Measurements from ENCODE around the gene PIK3CD.

The PIK3CD gene

GRCh38 chr1:9716404-9717192 is 65.1 kb downstream of the PIK3CD start:
- no peak for FAIRE-seq
- DNase-seq (ENCODE audit: insufficient read length, low spot score): no peak

GRCh38 chr1:9717193-9718005 is 65.9 kb downstream of the PIK3CD start:
- peak; percentile 99 for FAIRE-seq
- peak; percentile 96 for DNase-seq (ENCODE audit: insufficient read length, low spot score)

GRCh38 chr1:9718006-9718680 is 66.6 kb downstream of the PIK3CD start:
- FAIRE-seq (peak; percentile 39), DNase-seq (ENCODE audit: insufficient read length, low spot score) (no peak)

GRCh38 chr1:9719978-9720722 is 68.6 kb downstream of the PIK3CD start:
- FAIRE-seq: no peak

GRCh38 chr1:9720785-9721605 is 69.5 kb downstream of the PIK3CD start:
- no peak for DNase-seq (ENCODE audit: insufficient read length, low spot score)
- FAIRE-seq: no peak

More at GRCh38 chr1:9719978-9720722, 68.6 kb downstream of the PIK3CD start:
- DNase-seq (ENCODE audit: insufficient read length, low spot score): no peak

GRCh38 chr1:9721606-9722377 is 70.3 kb downstream of the PIK3CD start:
- FAIRE-seq: no peak
- DNase-seq (ENCODE audit: insufficient read length, low spot score): peak; percentile 43

- DNase-seq (ENCODE audit: insufficient read length, low spot score) (no peak), FAIRE-seq (no peak)
These were observed 70.8 kb downstream of the PIK3CD start for GRCh38 chr1:9722378-9722749.

- DNase-seq (ENCODE audit: insufficient read length, low spot score) (no peak), FAIRE-seq (no peak)
These were observed 71.7 kb downstream of the PIK3CD start for GRCh38 chr1:9723068-9723805.

GRCh38 chr1:9723926-9724325 is 72.4 kb downstream of the PIK3CD start:
- DNase-seq (ENCODE audit: insufficient read length, low spot score): no peak
- no peak for FAIRE-seq

GRCh38 chr1:9724706-9725476 is 73.4 kb downstream of the PIK3CD start:
- FAIRE-seq: peak; percentile 72
- peak; percentile 89 for DNase-seq (ENCODE audit: insufficient read length, low spot score)

- FAIRE-seq: no peak
- DNase-seq (ENCODE audit: insufficient read length, low spot score): no peak
These were observed 74.9 kb downstream of the PIK3CD start for GRCh38 chr1:9726406-9726805.

- FAIRE-seq (no peak), DNase-seq (ENCODE audit: insufficient read length, low spot score) (no peak)
These were observed 75.5 kb downstream of the PIK3CD start for GRCh38 chr1:9726905-9727595.

- no peak for FAIRE-seq
- no peak for DNase-seq (ENCODE audit: insufficient read length, low spot score)
These were observed 77.1 kb downstream of the PIK3CD start for GRCh38 chr1:9728451-9729295.

- no peak for DNase-seq (ENCODE audit: insufficient read length, low spot score)
- no peak for FAIRE-seq
These were observed 78.0 kb downstream of the PIK3CD start for GRCh38 chr1:9729523-9729922.

GRCh38 chr1:9730096-9730901 is 78.8 kb downstream of the PIK3CD start:
- DNase-seq (ENCODE audit: insufficient read length, low spot score) (no peak), FAIRE-seq (no peak)

Measured in GM19239 (cell line).